Choroid plexus epithelial cell (primary cell): ENCODE measurements around the gene SGCD.
A peak's percentile ranks its signal among the peaks of the same experiment; 100 is the strongest.

Experiments used
- DNase-seq: peaks from one replicate; pipeline ENCODE4 v3.0.0-alpha.2; 2010; ENCODE audit warnings: low read depth
- H3K4me3 ChIP-seq: 2 replicates; pipeline ENCODE4 v1.5.1; 2011; ENCODE audit warnings: low read depth, mild to moderate bottlenecking, control low read depth, low read length, moderate library complexity
- CTCF ChIP-seq: conservative IDR thresholded peaks from 2 replicates; pipeline ENCODE4 v1.5.1; 2011; ENCODE audit warnings: low read depth, mild to moderate bottlenecking, control low read depth, inconsistent platforms, low read length, moderate library complexity

The SGCD gene

GRCh38 chr5:156469636-156470035 is 142.7 kb downstream of the SGCD start:
- no peak for DNase-seq
- TF ChIP-seq CTCF = no peak
- H3K4me3 ChIP-seq = no peak overlapping the region

GRCh38 chr5:156471893-156472292 is 144.9 kb downstream of the SGCD start:
- no peak overlapping the region for H3K4me3 ChIP-seq
- TF ChIP-seq CTCF = no peak
- DNase-seq = no peak

- DNase-seq = no peak
These were observed 146.4 kb downstream of the SGCD start for GRCh38 chr5:156473269-156473908.

GRCh38 chr5:156474251-156474650 is 147.3 kb downstream of the SGCD start:
- no peak for TF ChIP-seq CTCF
- no peak overlapping the region for H3K4me3 ChIP-seq
- no peak for DNase-seq

More at GRCh38 chr5:156473269-156473908, 146.4 kb downstream of the SGCD start:
- no peak overlapping the region for H3K4me3 ChIP-seq
- no peak for TF ChIP-seq CTCF

GRCh38 chr5:156475182-156476157 is 148.5 kb downstream of the SGCD start:
- peak; percentile 78 for DNase-seq

GRCh38 chr5:156476158-156476551 is 149.2 kb downstream of the SGCD start:
- TF ChIP-seq CTCF = no peak

More at GRCh38 chr5:156475182-156476157, 148.5 kb downstream of the SGCD start:
- no peak overlapping the region for H3K4me3 ChIP-seq
- peak; percentile 17 for TF ChIP-seq CTCF

More at GRCh38 chr5:156476158-156476551, 149.2 kb downstream of the SGCD start:
- no peak for DNase-seq
- H3K4me3 ChIP-seq = no peak overlapping the region
